Activated gamma-delta T cell treated with anti-CD3 and anti-CD28 coated beads, Interleukin-2, amount 50 U/mL, for 16 hours (primary cell): Measurements from ENCODE around the gene SLC24A3.

Experiments
- DNase-seq: peaks from one replicate; pipeline ENCODE4 v3.0.0-alpha.2; 2020; ENCODE audit warnings: low read depth

The SLC24A3 gene

DNA sequence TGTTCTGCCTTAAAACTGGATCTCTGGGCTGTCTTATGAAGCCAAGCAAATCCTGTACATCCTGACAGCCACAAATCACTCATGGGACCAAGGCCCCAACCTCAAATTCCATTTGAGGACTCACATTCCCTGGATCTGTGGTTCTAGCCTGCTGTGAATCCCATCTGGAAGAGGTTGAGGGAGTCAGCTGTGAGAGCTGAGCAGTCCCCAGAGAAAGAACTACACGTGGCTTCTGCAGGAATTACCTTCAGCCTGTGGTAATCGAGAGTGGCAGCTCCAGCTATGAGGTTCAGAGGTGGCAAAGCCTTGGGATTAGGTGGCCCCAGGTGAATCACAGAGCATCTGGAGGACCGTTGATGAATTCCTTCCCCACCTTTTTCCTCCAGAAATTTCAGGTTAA lies 245.2 kb downstream of the SLC24A3 start:
- DNase-seq = no peak

DNA sequence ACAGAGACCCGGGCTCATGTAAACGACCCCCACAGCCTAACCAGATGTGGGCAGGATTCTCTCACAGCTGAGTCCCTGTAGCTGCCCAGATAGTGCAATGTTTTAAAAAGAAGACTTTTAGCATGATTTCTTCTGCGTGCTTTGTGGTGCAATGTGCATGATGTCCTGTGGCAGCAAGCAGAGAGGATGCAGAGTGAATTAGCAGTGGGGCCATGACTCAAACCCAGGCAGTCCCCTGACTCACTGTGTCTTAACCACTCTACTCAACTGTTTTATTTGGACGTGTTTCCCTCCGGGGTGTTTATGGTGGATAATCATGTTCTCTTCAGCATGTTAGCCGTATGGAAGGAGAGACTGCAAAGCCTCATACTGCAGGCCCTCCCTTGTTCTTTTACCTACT lies 247.9 kb downstream of the SLC24A3 start:
- DNase-seq = no peak

DNA sequence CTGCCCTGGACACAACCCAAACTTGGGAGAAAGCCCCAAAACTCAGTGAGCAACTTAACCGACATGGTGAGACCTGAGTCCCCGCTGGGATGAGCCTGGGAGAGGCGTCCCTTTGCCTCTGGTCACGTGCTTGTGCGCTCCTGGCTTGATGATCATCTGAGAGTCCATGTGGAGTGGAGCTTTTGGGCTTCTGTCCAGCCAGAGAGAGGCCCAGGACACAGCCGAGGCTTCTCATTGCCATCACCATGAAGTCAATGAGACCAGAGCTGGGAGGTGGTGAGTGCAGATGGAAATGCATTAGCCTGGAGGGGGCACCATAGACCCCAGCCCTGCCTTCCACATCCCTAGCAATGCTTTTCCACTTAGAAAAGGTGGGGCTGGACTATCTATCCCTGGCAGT lies 250.0 kb downstream of the SLC24A3 start:
- DNase-seq = no peak

DNA sequence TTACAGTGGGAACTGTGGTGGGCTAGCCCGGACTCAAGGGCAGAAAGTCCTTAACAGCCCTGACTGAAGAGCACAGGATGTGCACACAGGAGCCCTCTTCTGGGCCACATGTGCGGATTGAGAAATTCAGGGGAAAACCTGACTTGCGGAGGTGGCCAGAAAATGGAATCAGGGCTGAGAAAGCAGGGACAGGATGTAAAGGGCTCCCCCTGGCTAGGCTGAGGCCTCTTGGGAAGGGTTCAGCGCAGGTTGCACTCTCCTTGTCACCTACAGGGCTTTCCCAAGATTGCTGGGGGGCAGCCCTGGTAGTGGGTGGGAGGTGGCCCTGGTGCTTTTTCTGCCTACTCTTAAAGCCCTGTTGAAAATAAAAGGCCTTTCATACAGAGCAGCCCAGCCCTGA lies 251.2 kb downstream of the SLC24A3 start:
- DNase-seq = no peak

DNA sequence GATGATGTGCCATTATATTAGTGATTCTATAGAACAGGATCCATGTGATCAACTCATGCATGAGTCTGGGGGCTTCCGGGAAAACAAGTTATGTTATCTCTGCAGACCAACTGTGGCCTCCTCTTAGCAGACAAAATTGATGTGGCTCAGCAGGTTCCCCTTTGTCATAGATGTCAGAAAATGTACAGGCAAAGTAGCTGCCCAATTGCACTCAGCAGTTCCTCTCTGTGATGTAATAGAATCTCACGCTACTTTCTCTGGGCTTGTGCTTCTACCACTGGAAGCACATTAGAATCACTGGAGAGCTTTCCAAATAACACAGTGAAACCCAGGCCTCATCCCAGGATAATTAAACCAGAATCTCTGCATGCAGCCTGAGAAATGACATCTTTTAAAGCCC lies 253.1 kb downstream of the SLC24A3 start:
- DNase-seq = no peak

DNA sequence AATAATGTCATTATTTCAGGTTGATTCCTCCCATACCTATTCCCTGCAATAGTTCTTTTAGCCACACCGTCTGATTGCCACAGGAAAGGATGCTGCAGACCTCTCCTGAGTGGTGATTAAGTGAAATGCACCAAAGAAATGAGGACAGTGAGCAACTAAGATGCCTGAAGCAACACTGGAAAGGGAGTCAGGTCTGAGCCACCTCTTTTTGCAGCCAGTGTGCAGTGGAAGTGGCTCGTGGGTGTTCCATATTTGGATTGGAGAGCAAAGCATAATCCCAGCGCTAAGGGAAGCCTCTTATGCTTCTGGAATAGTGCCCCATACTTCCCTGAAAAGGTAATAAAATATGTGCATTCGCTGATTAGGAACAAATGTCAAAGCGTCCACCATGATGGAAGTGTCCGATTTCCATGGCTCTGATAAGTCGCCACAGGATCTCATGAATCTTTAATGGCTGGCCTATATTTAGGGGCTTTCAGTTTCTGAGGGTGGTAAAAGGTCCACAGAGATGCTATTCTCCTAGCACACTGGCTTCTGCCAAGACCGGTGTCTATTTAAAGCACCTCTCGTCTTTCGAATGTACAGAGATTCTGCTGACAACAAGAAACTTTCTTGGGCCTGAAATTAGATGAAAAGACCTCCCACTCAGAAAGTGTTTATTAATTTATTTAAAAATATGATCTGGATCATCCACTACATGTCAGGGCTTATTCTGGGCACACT lies 253.9 kb downstream of the SLC24A3 start:
- DNase-seq = no peak

DNA sequence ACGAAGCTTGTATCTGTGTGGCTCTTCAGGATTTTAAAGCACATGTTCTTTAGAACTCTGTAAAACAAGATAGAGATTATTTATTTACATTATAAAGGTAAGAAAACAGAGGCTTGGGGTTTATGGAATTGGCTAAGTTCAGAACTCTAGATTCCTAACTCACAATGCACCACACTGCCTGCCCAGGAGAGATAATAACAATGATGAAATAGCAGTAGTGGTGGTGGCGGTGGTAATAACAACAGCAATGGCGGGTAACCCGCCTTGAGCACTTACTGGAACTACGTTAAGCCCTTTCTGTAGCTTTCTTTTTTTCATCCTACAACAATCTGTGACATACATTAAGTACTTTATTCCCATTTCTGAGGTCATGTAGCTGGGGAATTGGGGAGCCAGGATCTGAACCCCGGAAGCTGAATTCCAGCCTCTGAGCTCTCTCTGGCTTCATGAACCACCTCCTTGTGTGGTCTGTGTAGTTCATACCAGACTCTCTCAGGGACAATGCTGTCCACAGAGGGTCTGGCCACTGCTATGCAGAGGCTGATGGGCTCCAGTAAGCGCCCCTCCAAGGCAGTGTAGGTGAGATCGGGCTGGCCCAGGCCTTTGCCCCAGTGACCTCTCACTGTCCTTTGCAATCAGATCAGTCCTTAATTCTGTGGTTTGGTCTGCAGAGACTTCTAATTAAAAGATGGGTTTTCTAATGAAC lies 260.9 kb downstream of the SLC24A3 start:
- DNase-seq = no peak

DNA sequence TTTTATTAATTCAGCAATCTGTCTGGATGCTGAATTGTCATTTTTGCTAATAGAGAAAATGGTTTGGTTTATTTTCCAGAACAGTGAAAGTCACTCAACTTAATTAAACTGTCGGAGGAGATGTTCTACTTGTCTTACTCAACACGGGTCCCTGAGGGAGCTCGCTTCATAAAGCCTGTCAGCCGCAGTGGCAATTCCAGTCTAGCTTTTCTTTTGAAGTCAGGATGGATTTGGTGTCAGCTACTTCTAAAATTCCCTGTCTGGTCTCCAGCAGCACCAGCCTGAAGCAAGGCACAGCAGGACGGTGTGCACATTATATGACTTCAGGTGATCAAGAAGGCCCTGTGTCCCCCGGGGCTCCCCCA lies 261.5 kb downstream of the SLC24A3 start:
- DNase-seq = no peak

DNA sequence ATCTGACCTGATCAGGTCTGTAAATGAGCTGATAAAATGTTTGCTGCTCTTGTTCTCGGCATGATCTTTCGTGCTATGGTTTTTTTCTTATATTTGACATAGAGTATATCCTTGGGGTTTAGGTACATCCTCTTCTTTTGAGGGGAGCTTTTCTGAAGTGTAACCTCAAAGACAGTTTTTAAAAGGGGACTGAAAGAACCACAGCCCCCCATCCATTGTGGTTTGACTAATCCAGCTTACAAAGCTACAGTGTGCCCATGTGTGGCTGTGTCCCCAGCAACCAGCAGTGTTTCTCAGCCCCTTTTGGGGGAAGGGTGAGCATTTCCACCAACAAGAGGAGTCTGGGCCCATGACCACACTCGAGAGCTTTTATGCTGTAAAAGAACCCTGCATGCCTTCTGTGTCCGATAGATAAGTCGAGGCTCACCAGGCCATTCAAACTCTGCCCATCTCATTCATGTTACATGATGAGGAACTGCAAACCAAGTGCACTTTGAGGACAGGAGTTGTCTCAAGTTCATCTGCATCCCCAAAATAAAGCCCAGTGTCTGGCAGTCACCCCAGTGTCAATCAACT lies 266.0 kb downstream of the SLC24A3 start:
- no peak for DNase-seq

DNA sequence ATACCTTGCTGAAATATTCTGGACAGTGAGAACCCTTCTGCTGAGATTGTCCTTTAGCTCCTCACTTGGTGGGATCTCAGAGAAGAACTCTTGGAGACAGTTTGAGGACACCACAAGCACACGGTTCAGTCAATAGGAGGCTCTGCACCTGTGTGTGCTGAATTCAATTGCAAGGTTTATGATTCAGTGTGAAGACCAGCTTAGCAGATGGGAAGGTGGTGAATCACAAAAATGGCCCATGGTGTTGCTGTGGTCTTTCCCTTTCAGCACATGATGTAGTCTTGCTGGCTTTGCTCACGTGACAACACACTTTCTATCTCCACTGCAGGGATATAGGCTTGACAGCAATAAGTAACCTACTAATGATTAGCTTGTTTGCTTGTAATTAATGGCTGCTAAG lies 270.3 kb downstream of the SLC24A3 start:
- no peak for DNase-seq

DNA sequence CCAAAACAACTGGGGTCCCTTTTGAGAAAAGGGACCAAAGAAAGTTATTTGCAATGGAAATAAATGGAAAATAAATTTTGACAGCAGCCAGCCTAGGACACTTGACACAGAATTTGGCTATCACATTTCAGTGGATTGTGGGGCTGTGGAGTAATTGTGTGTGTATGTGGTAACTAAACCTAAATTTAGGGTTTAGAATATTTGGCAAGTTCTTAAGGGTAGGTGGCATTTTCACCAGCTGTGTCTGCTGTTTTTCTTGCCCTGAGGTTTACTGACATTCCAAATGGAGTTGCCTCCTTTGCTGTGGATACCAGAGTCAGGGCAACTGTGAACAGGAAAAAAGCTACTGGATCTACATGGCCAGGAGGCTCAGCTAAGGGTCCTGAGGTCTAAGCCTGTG lies 270.9 kb downstream of the SLC24A3 start:
- no peak for DNase-seq

DNA sequence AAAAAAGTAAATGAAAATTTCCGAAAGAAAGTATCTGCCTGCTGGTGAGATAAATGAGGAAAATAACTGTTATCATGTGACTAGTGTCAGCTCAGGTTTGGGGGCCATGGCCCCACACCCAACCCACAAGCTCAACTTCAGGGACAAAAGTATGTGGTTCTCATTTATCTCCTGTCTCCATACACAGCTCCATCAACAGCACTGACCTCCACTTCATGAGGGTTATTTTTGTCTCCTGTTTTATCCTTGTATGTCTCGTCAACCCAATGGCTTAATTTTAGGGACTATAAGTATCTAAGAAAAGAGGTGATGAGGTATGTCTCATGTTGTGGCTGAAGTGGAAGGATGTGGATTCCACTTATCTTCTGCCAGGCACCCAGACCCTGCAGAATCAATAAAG lies 274.0 kb downstream of the SLC24A3 start:
- no peak for DNase-seq

DNA sequence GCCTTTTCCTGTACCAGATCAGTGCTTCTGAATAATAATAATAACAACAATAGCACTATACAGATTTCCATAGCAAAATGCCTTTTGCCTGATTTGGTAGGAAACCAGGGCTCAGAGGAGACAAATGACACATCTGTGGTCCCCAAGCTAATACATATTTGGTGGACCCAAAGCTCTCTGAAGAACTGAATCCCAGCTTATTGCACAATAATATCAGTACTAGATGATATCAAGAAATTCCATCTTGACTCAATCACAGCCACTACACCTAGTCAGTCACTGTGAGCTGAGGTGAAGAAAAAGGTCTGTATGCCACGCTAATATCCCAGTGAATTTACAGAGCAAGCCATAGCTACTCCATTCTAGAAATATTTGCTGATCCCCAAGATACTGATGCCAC lies 275.0 kb downstream of the SLC24A3 start:
- DNase-seq = no peak

DNA sequence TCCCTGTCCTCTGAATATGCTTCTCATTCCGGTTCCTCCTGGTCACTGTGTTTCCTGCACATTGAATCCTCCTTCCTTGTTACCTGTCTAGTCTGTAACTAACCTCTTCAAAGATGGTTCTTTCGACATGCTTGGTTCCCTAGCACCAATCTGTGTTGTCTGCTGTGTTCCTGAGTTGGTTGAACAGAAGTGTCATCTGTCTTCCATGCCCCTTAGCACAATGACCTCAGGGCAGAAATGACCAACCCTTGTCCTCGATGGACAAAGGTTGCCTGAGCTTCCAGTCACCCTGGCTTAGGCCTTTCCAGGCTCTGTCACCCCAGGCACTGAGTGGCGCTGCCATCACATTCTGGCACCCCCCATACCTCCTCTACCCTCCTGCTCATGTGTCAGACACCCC lies 278.8 kb downstream of the SLC24A3 start:
- DNase-seq = no peak

DNA sequence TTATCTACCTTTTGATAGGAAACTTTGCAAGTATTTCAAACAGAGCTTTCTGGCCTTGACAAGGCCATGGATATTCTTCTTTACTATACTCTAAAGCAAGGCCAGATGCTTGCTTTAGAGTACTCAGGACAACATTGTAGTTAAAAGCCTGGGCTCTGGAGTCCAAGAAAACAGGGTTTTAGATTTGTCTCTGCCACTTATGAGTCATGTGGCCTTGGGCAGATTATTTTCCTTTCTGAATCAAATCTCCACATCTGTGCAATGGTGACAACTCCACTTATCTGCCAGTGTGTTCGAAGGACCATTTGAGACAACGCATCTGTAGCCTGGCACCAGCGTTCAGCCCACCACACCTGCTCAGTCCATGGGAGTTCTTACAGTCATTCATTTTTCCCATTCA lies 279.7 kb downstream of the SLC24A3 start:
- no peak for DNase-seq

DNA sequence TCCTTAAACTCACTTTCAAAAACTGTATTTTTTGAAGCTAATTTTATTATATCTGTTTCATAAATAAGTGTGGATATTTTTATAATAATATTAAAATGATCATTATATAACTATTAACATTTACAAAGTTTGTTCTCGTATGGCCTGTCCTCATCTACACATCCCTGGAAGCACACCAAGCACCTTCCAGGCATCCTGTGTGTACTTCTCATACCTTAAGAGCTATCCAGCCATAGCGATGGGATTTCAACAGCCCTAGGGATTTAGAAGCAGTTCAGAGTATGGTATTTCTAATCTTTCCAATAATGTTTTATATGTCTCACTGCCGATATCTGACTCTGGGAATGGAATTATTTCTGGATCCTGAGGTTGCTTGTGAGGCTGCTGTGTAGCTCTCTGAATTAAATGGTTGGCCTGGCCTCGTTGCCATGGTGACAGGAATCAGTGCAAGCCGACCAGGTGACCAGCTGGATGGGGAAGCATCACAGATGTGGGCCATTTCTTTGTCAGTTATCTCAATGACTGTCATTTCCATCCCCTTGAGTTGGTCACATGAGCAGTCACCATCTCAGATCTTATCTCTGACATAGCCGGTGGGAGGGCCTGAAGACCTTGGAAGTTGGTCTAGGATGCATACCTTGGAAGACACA lies 280.4 kb downstream of the SLC24A3 start:
- no peak for DNase-seq

DNA sequence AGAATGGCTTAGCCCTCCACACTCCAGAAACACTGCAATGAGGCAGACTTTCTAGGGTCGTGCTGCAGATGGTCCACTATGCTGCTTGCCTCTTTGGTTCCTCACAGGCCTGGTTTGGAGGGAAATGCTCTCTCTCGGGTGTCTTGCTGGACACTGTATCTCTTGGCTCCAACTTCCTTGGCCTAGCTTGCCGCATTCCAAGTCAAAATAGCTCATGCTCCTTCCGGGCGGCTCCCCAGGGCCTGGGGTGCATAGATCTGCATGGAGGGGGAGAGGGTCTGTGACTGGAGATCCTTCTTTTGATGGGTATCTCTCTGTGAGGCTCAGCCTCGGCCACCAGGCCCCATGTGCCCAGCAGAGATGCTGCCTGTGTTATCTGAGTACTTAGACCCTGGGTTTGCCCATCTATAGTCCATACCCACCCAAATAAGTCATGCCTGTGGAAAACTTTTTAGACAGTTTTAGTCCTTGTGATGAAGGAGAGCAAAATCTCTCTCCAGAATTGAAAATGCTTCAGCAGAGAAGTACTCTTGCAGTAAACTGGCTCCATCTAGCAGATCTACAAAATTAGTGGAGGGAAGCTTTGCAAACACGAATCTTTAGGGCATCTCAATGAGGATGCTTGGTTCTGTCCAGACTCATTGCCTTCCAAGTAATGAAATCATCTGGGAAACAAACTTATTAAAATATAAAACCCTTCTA lies 281.5 kb downstream of the SLC24A3 start:
- no peak for DNase-seq

DNA sequence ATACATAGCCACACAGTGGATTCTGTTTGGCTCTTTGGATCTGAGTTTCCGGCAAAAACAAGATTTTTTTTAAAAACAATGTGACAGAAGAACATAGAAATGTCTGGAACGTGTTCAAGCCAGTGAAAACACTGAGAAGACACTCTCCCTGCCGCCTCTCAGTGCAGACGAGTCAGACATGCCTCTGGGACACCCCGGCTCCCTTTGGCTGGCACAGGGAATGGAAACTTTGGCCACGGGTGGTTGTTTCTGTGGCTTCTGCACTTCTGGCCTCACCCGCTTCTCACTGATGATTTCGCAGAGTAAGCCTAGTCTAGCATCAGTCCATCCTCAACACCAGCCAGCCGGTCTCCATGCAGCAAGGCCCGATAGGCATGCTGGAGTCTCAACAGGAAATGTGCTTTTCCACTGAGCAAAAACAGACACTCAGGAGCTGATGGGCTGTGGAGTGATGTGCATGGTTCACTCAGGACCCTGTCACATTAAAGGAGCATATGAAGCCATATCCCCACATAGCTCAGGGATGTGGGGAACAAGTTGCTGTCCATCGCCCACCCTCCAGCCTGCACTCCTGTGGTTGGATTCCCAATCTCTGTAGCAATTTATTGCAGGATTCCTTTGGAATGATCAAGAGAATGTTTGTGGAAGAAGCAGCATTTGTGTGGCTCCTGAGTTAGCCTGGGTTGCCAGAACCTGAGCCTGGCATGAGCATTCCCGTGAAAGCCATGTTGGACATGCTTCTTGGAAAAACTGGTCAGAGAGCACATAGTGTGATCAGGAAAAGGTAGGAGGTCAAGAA lies 283.7 kb downstream of the SLC24A3 start:
- DNase-seq = no peak

DNA sequence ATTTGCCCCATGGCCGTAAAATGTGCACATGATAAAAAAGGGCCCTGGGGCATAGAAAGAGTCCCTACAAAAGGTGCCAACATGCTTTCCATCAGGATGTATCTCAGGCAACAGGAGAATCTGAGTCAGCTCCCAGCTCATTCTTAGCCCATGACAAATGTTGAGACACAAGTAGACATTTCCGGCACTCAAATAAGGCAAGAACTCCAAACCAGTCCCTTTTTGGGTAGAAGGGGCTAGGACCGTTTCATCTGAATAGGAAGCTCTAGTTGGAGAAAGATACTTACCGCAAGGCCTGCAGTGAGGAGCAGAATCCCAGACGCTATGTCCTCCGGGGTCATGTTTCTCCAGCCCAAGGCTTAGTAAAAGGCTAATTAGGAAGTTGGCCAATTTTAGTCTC lies 284.6 kb downstream of the SLC24A3 start:
- DNase-seq = no peak

DNA sequence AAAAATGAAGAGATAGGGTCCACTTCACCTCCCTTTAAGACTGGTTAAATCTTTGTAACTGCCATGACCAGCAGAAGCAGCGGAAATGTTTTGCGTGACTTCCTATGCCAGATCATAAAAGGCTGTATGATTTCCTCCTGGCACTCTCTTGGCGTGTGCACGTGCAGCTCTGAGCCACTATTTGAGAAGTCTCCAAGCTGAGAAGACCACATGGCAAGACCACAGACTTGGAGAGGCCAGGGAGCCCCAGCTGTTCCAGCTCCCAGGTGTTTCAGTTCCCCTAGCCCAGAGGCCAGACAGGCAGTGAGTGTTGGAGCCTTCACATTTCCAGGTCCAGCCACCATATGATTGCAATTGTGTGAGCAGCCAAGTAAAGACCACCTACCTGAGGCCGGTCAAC lies 286.3 kb downstream of the SLC24A3 start:
- DNase-seq = no peak

DNA sequence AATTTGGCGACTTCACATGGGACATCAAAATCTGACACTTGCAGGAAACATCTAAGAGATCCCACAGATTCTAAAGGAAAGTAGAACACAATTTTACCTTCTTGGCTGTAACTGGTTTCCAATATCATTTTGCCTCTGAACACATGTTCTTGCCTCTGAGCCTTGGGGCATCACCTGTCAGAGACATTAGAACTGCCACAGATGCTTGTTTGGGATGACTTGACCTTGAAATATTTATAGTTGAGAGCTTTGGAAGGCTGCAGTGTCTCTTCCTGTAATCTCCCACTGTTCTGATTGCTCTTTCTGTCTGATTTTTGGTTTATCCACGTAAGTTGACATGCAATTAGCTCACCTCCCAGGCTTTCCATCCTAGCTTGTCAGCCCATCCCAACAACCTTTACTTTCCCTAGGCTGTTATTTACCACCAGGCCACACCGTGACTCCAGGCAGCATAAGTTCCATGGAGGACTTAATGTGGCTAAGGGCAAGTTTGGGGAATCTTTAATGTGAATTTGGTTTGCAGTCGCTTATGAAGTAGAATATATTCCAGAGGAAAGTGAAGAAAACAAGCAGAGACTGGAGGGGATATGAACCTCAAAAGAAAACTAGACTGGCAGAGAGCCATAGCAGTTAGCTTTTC lies 289.2 kb downstream of the SLC24A3 start:
- no peak for DNase-seq
